Measurements from ENCODE around the gene TPCN2. TPM values are rescaled to one million over a fixed set of nuclear protein-coding genes. Genes with fewer than 3 reads are reported as not detected.

TPCN2 gene
- total RNA-seq, 1 donor from 2014 or later, result 14.2 TPM

- Mint-ChIP-seq H3K4me3 (no peak overlapping the region), H3K27ac (ENCODE audit: unreplicated experiment) (peak overlapping the region; percentile 81), H3K9me3 (peaks cover 12% of the 10 kb centered on the region), H3K27me3 (ENCODE audit: low read depth) (no peaks in the 10 kb centered on the region), H3K4me1 (peaks cover 50% of the 10 kb centered on the region), H3K36me3 (ENCODE audit: low read depth) (peaks cover 8% of the 10 kb centered on the region)
- no peak for DNase-seq (ENCODE audit: low read depth, low spot score)
- TF ChIP-seq CTCF (conservative IDR thresholded peaks at IDR 0.05), result no peak
Observed at GRCh38 chr11:69158301-69159149, 109.8 kb downstream of the TPCN2 start.

GRCh38 chr11:69159150-69159852 lies 110.6 kb downstream of the TPCN2 start:
- Mint-ChIP-seq H3K27ac (ENCODE audit: unreplicated experiment) (peak overlapping the region; percentile 81), H3K27me3 (ENCODE audit: low read depth) (no peaks in the 10 kb centered on the region), H3K4me1 (peaks cover 53% of the 10 kb centered on the region), H3K9me3 (peaks cover 16% of the 10 kb centered on the region), H3K4me3 (no peak overlapping the region), H3K36me3 (ENCODE audit: low read depth) (peaks cover 13% of the 10 kb centered on the region)
- no peak for DNase-seq (ENCODE audit: low read depth, low spot score)
- TF ChIP-seq CTCF (conservative IDR thresholded peaks at IDR 0.05), result no peak

GRCh38 chr11:69160296-69161116 lies 111.8 kb downstream of the TPCN2 start:
- H3K27ac Mint-ChIP-seq (ENCODE audit: unreplicated experiment), result no peak overlapping the region
- H3K36me3 Mint-ChIP-seq (ENCODE audit: low read depth), result peaks cover 13% of the 10 kb centered on the region
- DNase-seq (ENCODE audit: low read depth, low spot score), result no peak
- TF ChIP-seq CTCF (conservative IDR thresholded peaks at IDR 0.05), result no peak
- peaks cover 56% of the 10 kb centered on the region for H3K4me1 Mint-ChIP-seq
- no peak overlapping the region for H3K4me3 Mint-ChIP-seq
- H3K27me3 Mint-ChIP-seq (ENCODE audit: low read depth), result no peaks in the 10 kb centered on the region
- H3K9me3 Mint-ChIP-seq, result peaks cover 19% of the 10 kb centered on the region

GRCh38 chr11:69161117-69161407 lies 112.3 kb downstream of the TPCN2 start:
- Mint-ChIP-seq H3K27ac (ENCODE audit: unreplicated experiment) (no peak overlapping the region), H3K4me3 (no peak overlapping the region), H3K36me3 (ENCODE audit: low read depth) (peaks cover 13% of the 10 kb centered on the region), H3K9me3 (peaks cover 20% of the 10 kb centered on the region), H3K27me3 (ENCODE audit: low read depth) (no peaks in the 10 kb centered on the region), H3K4me1 (peaks cover 53% of the 10 kb centered on the region)
- no peak for DNase-seq (ENCODE audit: low read depth, low spot score)
- no peak for TF ChIP-seq CTCF (conservative IDR thresholded peaks at IDR 0.05)

- H3K9me3 Mint-ChIP-seq, result peaks cover 20% of the 10 kb centered on the region
- H3K4me1 Mint-ChIP-seq, result peaks cover 51% of the 10 kb centered on the region
- DNase-seq (ENCODE audit: low read depth, low spot score), result no peak
- peaks cover 13% of the 10 kb centered on the region for H3K36me3 Mint-ChIP-seq (ENCODE audit: low read depth)
- no peak overlapping the region for H3K4me3 Mint-ChIP-seq
- TF ChIP-seq CTCF (conservative IDR thresholded peaks at IDR 0.05), result no peak
- no peak overlapping the region for H3K27ac Mint-ChIP-seq (ENCODE audit: unreplicated experiment)
- no peaks in the 10 kb centered on the region for H3K27me3 Mint-ChIP-seq (ENCODE audit: low read depth)
Observed at GRCh38 chr11:69162505-69162904, 113.8 kb downstream of the TPCN2 start.

Data from neural crest cell (in vitro differentiated cells).